Measurements from ENCODE around the gene HAUS1. TPM values are rescaled to one million over a fixed set of nuclear protein-coding genes. Genes with fewer than 3 reads are reported as not detected.
A peak's percentile ranks its signal among the peaks of the same experiment; 100 is the strongest.
"Not testable (repeated sequence)": the region's sequence is repeated elsewhere in the genome, so short reads cannot be mapped to it uniquely, and the experiment has no call there.

The HAUS1 gene
- total and polyA plus RNA-seq, 3 donors from 2014 or later = 20.5 to 31.1 (median 25.0) TPM

DNA sequence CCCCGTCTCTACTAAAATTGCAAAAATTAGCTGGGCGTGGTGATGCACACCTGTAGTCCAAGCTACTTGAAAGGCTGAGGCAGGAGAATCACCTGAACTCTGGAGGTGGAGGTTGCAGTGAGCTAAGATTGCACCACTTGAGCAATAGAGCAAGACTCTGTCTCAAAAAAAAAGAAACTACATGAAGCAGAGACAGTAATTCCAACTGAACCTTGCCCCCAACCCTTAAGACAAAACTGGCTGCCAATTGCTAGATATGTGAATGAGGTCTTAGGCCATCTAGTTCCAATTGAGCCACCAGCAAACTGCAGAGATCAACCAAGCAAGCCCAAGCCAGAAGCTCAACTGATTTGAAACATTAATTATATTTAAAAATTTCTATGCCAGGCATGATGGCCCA, 25.9 kb downstream of the HAUS1 start:
- Histone ChIP-seq H3K4me3 (no peak overlapping the region), H3K27me3 (no peaks in the 10 kb centered on the region), H3K9me3 (no peaks in the 10 kb centered on the region), H3K27ac (no peak overlapping the region), H3K4me1 (peaks cover 3% of the 10 kb centered on the region), H3K36me3 (ENCODE audit: low read depth, missing control alignments) (peaks cover 6% of the 10 kb centered on the region)
- TF ChIP-seq POLR2A (IDR thresholded peaks at IDR 0.05) = no peak
- TF ChIP-seq CTCF (IDR thresholded peaks at IDR 0.05) = no peak
- no peak for DNase-seq
- intact Hi-C loops (cut with DNase I; ENCODE audit: low total_unique reads) = no loop called here
- WGBS, 2 donors = 94 to 100% methylated on average over 2 of the region's 2 CpGs

GRCh38 chr18:46130549-46130948, 26.4 kb downstream of the HAUS1 start:
- intact Hi-C loops (cut with DNase I; ENCODE audit: low total_unique reads); DNase-seq; H3K9me3 ChIP-seq; H3K27me3 ChIP-seq; H3K27ac ChIP-seq; H3K4me1 ChIP-seq; H3K36me3 ChIP-seq (ENCODE audit: low read depth, missing control alignments); H3K4me3 ChIP-seq: not testable (repeated sequence)
- 93 to 96% methylated on average over 8 of the region's 8 CpGs for WGBS, 2 donors

DNA sequence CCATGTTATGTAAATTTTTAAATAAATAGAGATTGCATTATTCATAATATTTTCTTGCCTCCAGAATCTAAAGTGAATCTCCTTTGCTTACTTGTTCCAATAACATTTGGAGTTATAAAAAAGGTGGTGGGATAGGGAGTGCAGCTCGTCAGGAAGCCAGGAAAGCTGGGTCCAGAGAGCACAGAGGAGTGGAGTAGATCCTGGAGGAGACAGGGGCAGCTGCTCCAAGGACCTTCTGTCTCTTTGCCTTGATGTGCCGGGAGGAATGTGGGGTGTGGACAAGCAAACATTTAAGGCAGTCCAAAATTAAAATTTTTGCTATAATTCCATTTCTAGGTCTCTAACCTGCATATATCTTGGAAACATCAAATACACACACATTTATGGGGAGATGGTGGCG, 29.3 kb downstream of the HAUS1 start:
- intact Hi-C loops (cut with DNase I; ENCODE audit: low total_unique reads) = no loop called here
- WGBS, 2 donors = 47 to 58% methylated on average over 3 of the region's 3 CpGs
- Histone ChIP-seq H3K27me3 (no peaks in the 10 kb centered on the region), H3K9me3 (no peaks in the 10 kb centered on the region), H3K4me3 (no peak overlapping the region), H3K4me1 (peaks cover 3% of the 10 kb centered on the region), H3K27ac (no peak overlapping the region), H3K36me3 (ENCODE audit: low read depth, missing control alignments) (no peaks in the 10 kb centered on the region)
- TF ChIP-seq CTCF (IDR thresholded peaks at IDR 0.05) (no peak), POLR2A (IDR thresholded peaks at IDR 0.05) (no peak)
- no peak for DNase-seq

DNA sequence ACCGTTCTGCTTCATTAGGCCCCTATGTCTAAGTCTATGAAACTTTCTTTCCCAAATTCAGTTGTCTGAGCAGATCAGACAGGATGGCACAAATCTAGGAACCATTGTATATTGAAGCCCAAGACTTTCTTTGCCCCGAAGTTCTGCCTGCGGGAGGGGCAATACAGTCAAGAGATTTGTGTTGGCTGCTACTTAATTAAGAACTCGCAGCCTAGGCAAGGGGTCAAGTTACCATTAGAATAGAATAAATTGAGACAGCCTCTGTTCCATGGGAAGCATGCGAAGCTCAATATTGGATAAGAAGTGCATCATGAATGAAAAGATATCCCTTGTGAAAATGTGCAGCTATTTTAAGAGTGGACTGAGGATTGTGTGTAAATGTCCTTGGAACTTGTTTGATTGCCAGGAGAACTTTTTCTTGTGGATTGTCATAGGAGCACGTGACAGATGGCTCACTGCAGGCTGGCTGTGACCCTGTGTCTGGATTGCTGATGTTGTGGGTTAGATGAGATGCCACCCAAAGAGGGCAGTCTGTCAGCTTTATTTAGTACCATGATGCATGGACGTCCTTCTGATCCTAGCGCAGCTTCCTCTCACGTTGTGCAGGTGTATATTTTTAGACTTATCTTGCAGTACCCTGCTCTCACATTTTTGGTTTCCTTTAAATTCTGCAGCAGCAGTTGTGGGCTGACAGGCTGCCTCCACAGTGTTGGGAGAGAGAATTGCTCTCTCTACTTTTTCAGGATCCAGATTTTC, 30.9 kb downstream of the HAUS1 start:
- WGBS, 2 donors = 49% methylated on average over 9 of the region's 9 CpGs

GRCh38 chr18:46140173-46140572, 36.0 kb downstream of the HAUS1 start:
- Histone ChIP-seq H3K36me3 (ENCODE audit: low read depth, missing control alignments) (no peaks in the 10 kb centered on the region), H3K27me3 (no peaks in the 10 kb centered on the region), H3K9me3 (no peaks in the 10 kb centered on the region), H3K4me3 (no peak overlapping the region), H3K4me1 (no peaks in the 10 kb centered on the region), H3K27ac (no peak overlapping the region)
- 92 to 97% methylated on average over 4 of the region's 4 CpGs for WGBS, 2 donors
- intact Hi-C loops (cut with DNase I; ENCODE audit: low total_unique reads) = no loop called here
- TF ChIP-seq CTCF (IDR thresholded peaks at IDR 0.05) (no peak), POLR2A (IDR thresholded peaks at IDR 0.05) (no peak)
- DNase-seq = no peak

More for the DNA sequence above, 30.9 kb downstream of the HAUS1 start:
- DNase-seq = peak; percentile 41
- Histone ChIP-seq H3K27ac (no peak overlapping the region), H3K36me3 (ENCODE audit: low read depth, missing control alignments) (no peaks in the 10 kb centered on the region), H3K4me1 (peaks cover 3% of the 10 kb centered on the region), H3K4me3 (no peak overlapping the region), H3K27me3 (no peaks in the 10 kb centered on the region), H3K9me3 (no peaks in the 10 kb centered on the region)
- intact Hi-C loops (cut with DNase I; ENCODE audit: low total_unique reads) = no loop called here
- TF ChIP-seq CTCF (IDR thresholded peaks at IDR 0.05) (no peak), POLR2A (IDR thresholded peaks at IDR 0.05) (no peak)
